Endometrium (tissue), 2 donors: ENCODE data around the gene PDE1A.
A peak's percentile ranks its signal among the peaks of the same experiment; 100 is the strongest.

Experiments used
- FAIRE-seq: peaks from 2 replicates; lab custom pipeline; 2012; peaks lifted over from hg19 to GRCh38; lab: Jason Lieb, UNC
- donor health status: control.
- donor health status: control.

PDE1A gene

DNA sequence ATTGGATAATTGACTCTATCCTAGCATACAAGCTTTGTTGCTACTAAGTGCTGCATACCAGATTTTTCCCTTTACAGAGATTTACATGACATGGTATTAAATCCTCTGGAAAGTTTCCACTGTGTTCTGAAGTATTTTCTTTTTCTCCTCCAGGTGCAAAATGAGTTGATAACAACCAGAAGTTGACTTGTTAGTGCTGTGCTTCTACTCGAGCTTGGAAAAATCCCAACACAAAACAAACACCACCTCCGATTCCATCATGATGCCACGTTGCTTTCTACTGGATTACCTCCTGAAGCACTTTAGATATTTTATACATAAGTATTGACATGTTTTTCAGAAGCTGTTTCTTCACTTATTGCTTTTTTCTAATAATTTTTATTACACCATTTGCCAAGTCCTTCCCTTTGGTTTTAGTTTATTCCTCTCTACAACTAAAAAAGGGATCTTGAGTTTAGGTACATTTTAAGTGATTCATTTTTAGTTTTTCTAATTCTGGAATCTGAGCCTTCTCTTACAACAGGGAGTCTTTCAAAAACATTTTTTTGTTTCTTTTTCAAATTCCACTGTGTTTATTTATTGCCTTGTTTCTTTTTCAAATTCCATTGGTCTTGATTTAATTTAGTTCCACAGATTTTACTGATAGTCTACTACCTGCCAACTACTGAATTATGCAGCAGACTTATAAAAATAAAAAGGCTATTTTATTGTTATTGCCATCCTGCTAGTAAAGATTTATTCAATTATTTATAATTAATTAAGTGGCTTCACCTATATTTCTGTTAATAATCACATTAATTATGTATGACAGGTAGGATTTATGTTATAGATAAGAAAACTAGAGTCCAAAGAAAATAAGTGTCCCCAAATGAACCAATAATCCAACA lies 297.8 kb downstream of the PDE1A start:
- no peak for FAIRE-seq

DNA sequence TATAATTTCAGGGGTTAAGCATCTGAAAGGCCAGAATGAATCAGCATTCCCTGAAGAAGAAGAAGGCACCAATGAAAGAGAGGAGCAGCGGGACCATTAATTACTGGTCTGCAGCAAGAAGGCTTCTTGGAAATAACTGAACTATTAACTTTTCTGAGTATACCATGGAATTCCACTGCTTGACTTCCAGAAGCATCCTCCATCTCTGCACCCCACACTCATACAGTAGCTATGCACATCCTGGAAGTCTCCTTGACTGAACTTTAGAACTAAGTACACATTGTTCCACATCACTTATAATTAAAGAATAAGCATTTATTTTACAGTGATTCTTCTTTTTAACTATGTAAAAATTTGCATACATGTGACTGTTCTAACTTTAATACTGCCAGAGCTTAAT lies 309.6 kb downstream of the PDE1A start:
- no peak for FAIRE-seq

DNA sequence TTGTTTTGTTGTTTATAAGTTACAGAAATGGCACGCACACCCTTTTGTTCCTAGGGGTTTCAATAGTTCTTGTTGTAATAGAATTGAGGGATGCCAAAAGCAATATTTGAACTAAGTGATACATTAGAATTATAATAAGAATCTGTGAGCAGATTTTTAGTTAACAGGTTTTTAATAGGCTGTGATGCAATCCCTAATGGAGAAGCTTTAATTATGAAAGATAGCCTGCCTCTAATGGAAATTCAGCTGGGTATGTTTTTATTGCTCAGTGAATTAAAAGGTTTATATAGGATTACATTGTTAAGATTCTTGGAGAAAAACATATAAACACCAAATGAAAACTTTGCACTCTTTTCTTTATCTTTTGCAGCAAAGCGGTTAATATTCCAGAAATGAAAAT lies 310.1 kb downstream of the PDE1A start:
- FAIRE-seq: no peak

DNA sequence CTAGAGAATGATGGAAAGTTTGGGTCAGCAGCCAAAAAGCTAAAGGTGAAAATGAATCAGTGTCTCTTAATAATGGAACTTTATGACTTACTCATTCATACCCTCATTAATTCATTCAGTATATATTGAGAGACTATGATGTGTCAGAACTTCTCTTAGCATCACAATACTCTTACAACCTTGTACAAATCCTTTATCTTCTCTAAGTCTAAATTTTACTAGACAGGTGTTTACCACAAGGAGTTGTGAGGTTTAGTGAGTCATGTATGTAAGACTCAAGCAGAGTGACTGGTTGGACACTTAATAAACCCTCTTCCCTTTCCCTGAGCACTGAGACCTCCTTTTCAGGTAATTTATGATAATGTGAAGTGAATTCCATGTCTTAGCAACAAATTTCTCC lies 311.6 kb downstream of the PDE1A start:
- no peak for FAIRE-seq

DNA sequence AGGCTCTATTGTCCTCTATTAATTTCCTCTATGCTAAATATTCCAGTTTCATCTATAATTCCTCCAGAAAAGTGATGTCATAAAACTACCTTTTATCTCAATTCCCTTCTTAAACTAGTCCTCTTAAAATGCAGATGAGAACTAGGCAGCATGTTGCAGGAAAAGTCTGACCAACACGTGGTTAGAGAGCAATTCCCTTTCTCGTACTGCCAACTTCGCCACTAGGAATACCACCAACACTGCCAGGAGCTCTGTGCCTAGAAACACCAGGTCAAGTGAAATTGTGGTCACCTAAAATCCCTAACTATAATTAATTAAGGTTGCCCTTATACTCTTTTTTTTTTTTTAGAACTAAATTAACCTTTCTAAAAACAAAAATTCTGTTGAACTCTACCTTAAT lies 313.5 kb downstream of the PDE1A start:
- FAIRE-seq: no peak

- FAIRE-seq: no peak
Measured at GRCh38 chr2:182110347-182110746, 316.5 kb downstream of the PDE1A start.

DNA sequence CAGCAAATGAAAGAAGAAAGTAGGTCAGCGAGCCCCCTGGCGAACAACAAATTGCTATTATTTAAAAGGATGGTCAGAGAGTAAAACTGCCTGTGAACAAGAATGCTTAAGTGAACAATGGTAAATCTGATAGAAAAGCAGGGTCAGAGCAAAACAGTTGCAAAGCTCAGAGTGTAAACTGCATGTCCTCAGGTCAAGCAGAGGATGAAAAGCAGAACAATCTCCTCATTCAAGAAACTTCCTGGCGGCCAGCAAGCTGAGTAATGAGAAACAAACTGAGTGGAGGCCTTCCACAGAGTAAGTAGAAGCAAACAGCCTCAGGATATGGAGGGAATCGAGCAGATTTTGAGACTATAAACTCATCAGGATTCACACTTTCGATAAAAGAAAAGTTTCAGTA lies 323.3 kb downstream of the PDE1A start:
- peak; percentile 83 for FAIRE-seq

- no peak for FAIRE-seq
Measured at GRCh38 chr2:182101263-182101662, 325.6 kb downstream of the PDE1A start.

DNA sequence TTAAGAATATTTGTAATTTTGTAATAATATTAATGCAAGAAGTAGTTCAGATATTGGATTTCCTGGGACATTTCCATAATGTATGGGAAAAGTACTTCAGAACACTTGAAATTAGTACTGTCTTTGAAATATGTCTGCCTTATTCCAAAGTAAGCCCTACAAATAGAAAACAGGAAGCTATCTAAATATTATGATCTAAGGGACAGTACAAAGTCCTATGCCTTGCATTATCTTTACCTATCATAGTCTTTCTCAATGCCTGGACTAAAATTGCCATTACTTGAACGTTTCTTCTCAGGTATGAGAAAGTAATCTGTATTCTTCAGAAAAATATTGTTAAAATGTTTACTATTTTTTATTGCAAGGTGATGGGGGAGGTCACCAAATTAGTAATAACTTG lies 328.2 kb downstream of the PDE1A start:
- FAIRE-seq: no peak

DNA sequence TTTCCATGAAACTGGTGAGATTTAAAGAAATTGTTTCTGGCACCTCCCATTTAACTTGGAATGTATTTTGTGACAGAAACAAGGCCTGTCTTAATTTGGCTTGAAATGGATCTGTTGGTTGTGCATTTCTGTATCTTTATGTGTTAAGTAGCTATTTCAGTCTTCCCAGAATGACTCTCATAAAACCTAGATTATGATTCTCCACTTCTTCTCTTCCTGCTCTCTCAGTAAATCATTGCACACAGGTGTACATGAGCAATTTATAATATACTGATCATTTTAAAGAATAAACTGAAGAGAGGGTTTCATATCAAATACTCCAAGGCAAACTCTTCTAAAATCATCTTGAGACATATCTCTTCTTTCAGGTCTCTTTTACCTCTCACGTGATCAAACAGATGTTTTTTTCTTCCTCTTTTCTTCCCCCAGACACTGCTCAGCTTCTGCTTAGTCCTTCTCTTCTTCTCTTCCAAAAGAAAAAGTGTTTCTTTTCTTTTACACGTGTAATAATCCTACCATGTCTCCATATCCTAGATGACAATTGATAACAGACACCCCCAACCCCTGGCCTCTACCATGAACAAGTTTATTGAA lies 329.2 kb downstream of the PDE1A start:
- no peak for FAIRE-seq

GRCh38 chr2:182090486-182090885 lies 336.4 kb downstream of the PDE1A start:
- FAIRE-seq: peak; percentile 91
